Glomerular endothelial cell (primary cell): ENCODE data around the gene NBPF1. TPM values are rescaled to one million over a fixed set of nuclear protein-coding genes. Genes with fewer than 3 reads are reported as not detected.
"Not testable (repeated sequence)": the region's sequence is repeated elsewhere in the genome, so short reads cannot be mapped to it uniquely, and the experiment has no call there.

ENCODE experiments used
- DNase-seq: peaks from one replicate; pipeline ENCODE4 v3.0.0-alpha.2; 2011; ENCODE audit warnings: low read depth, low spot score; ENCODE audit errors: extremely low read depth
- total RNA-seq: library from RNA; depleted of rRNA; stranded (reverse); fragments of >200 nt; gene quantifications from 2 replicates; pipeline ENCODE4 v1.2.3, GENCODE V29; 2015

The NBPF1 gene
- total RNA-seq, 1 donor from 2014 or later = 24.0 TPM

- DNase-seq = not testable (repeated sequence)
These were observed 10.7 kb upstream of the NBPF1 start for GRCh38 chr1:16623812-16624719.

- DNase-seq = not testable (repeated sequence)
These were observed 10.0 kb upstream of the NBPF1 start for GRCh38 chr1:16623337-16623736.

- not testable (repeated sequence) for DNase-seq
These were observed 8.4 kb upstream of the NBPF1 start for GRCh38 chr1:16621681-16622315.

GRCh38 chr1:16621300-16621658 lies 7.9 kb upstream of the NBPF1 start:
- DNase-seq = no peak

GRCh38 chr1:16619803-16620501 lies 6.6 kb upstream of the NBPF1 start:
- DNase-seq = not testable (repeated sequence)

- no peak for DNase-seq
These were observed 5.4 kb upstream of the NBPF1 start for GRCh38 chr1:16618719-16619118.

- DNase-seq = no peak
These were observed 4.6 kb upstream of the NBPF1 start for GRCh38 chr1:16617778-16618580.

- DNase-seq = no peak
These were observed 3.8 kb upstream of the NBPF1 start for GRCh38 chr1:16617114-16617631.

GRCh38 chr1:16615253-16616252 lies 2.2 kb upstream of the NBPF1 start:
- DNase-seq = no peak

GRCh38 chr1:16614361-16615252 lies 1.2 kb upstream of the NBPF1 start:
- DNase-seq = no peak

GRCh38 chr1:16612332-16613172 lies 812 bp downstream of the NBPF1 start:
- DNase-seq = peak; percentile 63

GRCh38 chr1:16611981-16612331 lies 1.4 kb downstream of the NBPF1 start:
- DNase-seq = not testable (repeated sequence)

- not testable (repeated sequence) for DNase-seq
These were observed 2.2 kb downstream of the NBPF1 start for GRCh38 chr1:16611164-16611563.

GRCh38 chr1:16610553-16610952 lies 2.8 kb downstream of the NBPF1 start:
- not testable (repeated sequence) for DNase-seq

GRCh38 chr1:16609761-16610160 lies 3.6 kb downstream of the NBPF1 start:
- DNase-seq = not testable (repeated sequence)

- DNase-seq = no peak
These were observed 4.4 kb downstream of the NBPF1 start for GRCh38 chr1:16608838-16609560.
